Rectal smooth muscle tissue (tissue), 1 donor: Measurements from ENCODE around the gene SUGCT.

Source experiments
- H3K27ac ChIP-seq: one replicate; pipeline ENCODE4 v1.7.0; 2013; ENCODE audit warnings: low read depth, low read length, inconsistent platforms
- H3K27me3 ChIP-seq: one replicate; pipeline ENCODE4 v1.7.0; 2013; ENCODE audit warnings: low read length; ENCODE audit not compliant: control insufficient read depth, insufficient read depth
- H3K36me3 ChIP-seq: one replicate; pipeline ENCODE4 v1.7.0; 2013; ENCODE audit warnings: low read length; ENCODE audit not compliant: control insufficient read depth, insufficient read depth
- H3K4me1 ChIP-seq: one replicate; pipeline ENCODE4 v1.7.0; 2013; ENCODE audit warnings: low read length; ENCODE audit not compliant: control insufficient read depth, insufficient read depth
- H3K4me3 ChIP-seq: one replicate; pipeline ENCODE4 v1.7.0; 2013; ENCODE audit warnings: low read length
- H3K9ac ChIP-seq: one replicate; pipeline ENCODE4 v1.7.0; 2013; ENCODE audit warnings: low read length

SUGCT gene

DNA sequence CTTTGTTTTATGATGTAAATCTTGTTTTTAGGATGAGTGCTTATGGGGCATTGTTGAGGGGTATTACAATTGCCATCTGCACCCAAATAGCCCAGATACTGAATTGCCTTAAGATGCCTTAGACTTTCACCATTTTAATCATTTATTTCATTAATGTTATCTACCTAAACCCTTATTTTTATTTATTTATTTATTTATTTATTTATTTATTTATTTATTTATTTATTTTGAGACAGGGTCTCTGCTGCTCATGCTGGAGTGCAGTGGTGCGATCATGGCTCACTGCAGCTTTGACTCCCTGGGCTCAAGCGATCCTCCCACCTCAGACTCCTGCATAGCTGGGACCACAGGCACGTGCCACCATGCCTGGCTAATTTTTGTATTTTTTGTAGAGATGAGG, 560.2 kb downstream of the SUGCT start:
- no peaks in the 10 kb centered on the region for H3K4me1 ChIP-seq
- no peaks in the 10 kb centered on the region for H3K27me3 ChIP-seq
- H3K27ac ChIP-seq = no peak overlapping the region
- H3K36me3 ChIP-seq = no peaks in the 10 kb centered on the region
- no peak overlapping the region for H3K4me3 ChIP-seq
- H3K9ac ChIP-seq = no peak overlapping the region

DNA sequence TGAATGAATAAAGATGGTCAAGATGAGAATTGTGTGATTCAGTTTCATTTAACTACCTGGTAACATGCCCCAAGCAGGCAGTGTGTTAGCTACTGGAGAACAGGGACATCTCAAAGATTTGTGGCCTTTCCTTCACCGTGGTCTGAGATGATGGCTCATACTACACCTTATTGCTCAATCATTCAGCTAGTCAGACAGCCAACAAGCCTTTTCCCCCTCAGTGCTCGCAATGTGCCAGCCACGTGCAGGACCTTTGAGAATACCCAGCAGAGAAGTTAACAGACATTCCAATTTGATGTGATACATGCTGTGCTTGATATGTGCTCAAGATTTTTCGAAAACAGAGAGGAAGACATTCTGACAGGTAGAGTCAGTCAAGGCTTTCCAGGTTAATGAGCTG, 562.8 kb downstream of the SUGCT start:
- H3K36me3 ChIP-seq = no peaks in the 10 kb centered on the region
- no peaks in the 10 kb centered on the region for H3K27me3 ChIP-seq
- no peak overlapping the region for H3K9ac ChIP-seq
- no peak overlapping the region for H3K4me3 ChIP-seq
- no peaks in the 10 kb centered on the region for H3K4me1 ChIP-seq
- H3K27ac ChIP-seq = no peak overlapping the region

DNA sequence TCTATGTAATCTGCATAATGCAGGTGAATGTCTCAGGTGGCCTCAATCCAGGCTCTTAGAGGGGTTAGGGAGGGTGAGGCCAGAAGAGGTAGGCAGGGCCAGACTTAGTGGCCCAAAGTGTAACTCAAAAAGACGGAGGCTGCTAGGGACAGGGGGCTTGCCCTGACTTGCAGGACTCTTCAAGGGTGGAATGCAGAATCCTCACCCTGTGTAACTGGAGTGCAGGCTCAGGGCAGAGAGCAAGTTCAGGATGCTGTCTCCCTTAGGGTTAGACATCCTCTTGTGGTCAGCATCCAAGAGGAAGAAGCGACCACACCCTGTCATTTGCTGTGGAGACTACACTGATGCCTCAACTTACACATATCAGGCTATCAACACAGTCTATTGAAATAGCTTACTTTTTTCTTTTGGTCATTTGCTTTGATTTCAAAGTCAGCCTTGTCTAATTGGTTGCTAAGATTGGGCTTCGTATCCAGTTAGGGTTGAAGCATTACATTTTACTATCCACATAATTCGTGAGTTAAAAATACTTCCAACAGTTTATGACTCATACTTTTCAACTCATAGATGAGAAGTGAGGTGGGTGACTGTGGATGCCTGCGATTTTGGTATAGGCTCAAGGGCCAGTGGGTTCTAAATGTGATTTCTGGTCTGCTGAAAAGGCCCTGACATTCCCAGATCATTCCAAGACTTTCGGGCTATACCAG, 563.6 kb downstream of the SUGCT start:
- Histone ChIP-seq H3K27ac (no peak overlapping the region), H3K9ac (no peak overlapping the region), H3K36me3 (no peaks in the 10 kb centered on the region), H3K4me1 (no peaks in the 10 kb centered on the region), H3K27me3 (no peaks in the 10 kb centered on the region), H3K4me3 (no peak overlapping the region)

DNA sequence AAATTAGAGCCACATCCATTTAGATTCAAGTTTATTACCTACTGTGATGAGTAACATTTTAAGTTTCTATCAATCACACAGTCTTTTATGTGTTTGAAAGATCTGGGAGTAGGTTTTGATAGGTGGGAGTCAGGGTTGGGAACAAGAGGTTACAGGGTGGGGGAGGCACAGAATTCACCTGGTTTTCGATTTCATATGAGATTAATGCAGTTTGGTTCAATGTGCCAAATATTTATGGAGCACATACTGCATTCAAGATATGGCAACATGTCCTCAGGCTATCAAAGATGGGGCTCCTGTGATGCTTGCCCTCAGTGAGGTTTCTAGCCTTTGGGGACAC, 564.1 kb downstream of the SUGCT start:
- Histone ChIP-seq H3K27ac (no peak overlapping the region), H3K9ac (no peak overlapping the region), H3K4me1 (no peaks in the 10 kb centered on the region), H3K4me3 (no peak overlapping the region), H3K36me3 (no peaks in the 10 kb centered on the region), H3K27me3 (no peaks in the 10 kb centered on the region)

DNA sequence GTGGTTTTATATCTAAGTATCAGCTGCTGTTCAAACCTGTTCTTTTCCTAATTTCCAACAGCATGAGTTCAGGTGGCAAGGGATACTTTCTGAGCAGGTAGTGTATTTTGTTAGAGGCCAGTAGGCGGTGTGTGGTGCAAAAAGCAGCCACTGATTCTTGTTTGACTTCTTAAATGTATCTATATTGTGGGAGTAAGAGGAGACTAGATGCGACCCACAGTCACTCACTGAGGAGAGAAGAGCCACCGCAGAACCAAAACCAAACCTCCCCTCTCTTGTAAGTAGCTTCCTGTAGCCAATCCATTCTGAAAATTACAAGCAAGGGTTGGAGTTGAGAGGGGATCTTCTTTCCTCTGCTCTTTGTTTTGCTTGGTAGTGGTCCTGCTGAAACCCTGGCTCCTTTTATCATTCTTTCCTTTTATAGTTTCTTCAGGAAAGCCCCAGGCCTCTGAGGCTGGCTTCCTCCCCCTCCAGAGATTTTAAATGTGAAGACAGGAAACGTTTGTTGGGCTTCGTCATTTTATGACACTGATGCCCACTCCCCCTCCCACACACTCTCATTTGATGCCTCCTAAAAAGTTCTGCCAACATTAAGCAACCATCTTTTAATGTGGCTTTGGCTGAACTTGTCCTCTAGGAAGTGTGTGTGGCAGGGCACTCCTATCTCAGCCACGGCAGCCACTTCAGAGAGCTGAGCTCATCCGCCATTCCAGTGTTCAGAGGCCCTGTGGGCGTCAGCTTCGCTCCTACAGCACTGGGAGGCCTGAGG, 566.0 kb downstream of the SUGCT start:
- H3K9ac ChIP-seq = no peak overlapping the region
- no peaks in the 10 kb centered on the region for H3K27me3 ChIP-seq
- H3K36me3 ChIP-seq = no peaks in the 10 kb centered on the region
- H3K27ac ChIP-seq = no peak overlapping the region
- H3K4me3 ChIP-seq = no peak overlapping the region
- H3K4me1 ChIP-seq = no peaks in the 10 kb centered on the region

DNA sequence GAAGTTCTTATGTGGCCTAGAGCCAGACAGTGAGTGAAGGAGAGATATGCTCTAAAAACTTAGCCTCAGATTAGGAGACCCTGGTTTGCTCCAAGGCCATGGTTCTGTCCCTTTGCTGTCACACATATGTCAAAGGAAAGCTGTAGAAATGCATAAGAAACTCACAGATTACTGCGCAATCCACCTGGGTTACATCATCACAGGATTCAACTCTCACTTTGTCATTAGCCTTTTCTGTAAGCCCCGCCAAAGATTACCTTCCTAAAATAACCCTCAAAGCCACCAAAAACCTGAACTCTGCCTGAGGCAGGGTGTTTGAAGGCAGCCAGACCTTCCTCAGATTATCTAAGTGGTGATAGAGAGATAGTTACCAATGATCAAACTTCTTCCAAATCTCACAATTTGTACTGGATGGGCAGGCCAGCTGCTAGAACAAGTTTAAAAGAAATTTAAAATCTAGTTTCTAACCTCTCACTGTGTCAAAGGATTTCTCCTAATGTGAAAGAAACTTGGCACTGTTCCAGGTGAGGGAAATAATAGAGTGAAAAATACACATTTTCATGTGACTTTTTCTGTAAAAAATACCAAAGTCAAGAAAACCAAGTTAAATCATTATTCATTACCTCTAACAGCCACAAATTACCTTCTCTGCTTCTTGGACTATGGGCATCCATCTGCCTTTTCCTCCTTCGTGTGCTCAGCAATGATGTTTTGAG, 567.2 kb downstream of the SUGCT start:
- no peak overlapping the region for H3K27ac ChIP-seq

DNA sequence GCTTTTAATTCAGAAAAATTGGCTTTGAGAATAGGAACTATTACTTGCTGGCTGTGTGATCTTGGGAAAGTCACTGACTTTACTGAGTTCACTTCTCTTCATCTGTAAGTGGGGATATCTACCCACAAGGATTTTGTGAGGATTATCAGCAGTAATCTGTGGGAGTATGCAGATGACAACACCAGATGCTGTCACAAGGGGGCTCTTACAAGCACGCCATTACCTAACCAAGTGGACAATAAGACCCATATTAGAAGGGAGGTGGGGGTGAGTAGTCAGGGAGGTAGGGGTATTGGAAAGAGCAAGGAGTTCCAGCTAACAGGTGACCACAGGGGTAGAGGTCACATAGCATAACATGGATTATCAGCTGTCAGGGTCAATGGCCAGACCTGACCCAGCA, 569.4 kb downstream of the SUGCT start:
- no peaks in the 10 kb centered on the region for H3K36me3 ChIP-seq
- H3K4me3 ChIP-seq = no peak overlapping the region
- no peaks in the 10 kb centered on the region for H3K4me1 ChIP-seq
- no peaks in the 10 kb centered on the region for H3K27me3 ChIP-seq
- no peak overlapping the region for H3K9ac ChIP-seq
- H3K27ac ChIP-seq = no peak overlapping the region

More for the DNA sequence above, 567.2 kb downstream of the SUGCT start:
- Histone ChIP-seq H3K36me3 (no peaks in the 10 kb centered on the region), H3K27me3 (no peaks in the 10 kb centered on the region), H3K9ac (no peak overlapping the region), H3K4me1 (no peaks in the 10 kb centered on the region), H3K4me3 (no peak overlapping the region)

DNA sequence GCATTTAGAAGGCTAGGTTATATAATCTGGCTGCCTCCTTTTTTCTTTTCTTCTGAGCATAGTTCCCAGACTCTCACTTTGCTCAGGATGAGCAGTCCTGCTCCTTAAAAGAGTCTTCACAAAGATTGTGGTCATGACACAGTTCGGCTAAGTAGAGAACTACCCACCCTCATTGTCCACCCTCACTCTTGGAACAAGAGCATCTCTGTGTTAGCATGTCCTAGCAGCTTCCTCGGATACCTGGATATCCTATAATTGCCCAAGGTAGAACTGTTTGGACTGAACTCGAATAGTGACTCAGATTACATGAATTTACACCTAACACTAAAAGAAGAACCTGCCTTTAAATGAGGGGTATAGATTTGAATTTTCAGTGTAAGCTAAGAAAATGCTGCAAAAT, 572.0 kb downstream of the SUGCT start:
- no peaks in the 10 kb centered on the region for H3K36me3 ChIP-seq
- H3K27me3 ChIP-seq = no peaks in the 10 kb centered on the region
- no peaks in the 10 kb centered on the region for H3K4me1 ChIP-seq
- no peak overlapping the region for H3K9ac ChIP-seq
- H3K27ac ChIP-seq = no peak overlapping the region
- no peak overlapping the region for H3K4me3 ChIP-seq

DNA sequence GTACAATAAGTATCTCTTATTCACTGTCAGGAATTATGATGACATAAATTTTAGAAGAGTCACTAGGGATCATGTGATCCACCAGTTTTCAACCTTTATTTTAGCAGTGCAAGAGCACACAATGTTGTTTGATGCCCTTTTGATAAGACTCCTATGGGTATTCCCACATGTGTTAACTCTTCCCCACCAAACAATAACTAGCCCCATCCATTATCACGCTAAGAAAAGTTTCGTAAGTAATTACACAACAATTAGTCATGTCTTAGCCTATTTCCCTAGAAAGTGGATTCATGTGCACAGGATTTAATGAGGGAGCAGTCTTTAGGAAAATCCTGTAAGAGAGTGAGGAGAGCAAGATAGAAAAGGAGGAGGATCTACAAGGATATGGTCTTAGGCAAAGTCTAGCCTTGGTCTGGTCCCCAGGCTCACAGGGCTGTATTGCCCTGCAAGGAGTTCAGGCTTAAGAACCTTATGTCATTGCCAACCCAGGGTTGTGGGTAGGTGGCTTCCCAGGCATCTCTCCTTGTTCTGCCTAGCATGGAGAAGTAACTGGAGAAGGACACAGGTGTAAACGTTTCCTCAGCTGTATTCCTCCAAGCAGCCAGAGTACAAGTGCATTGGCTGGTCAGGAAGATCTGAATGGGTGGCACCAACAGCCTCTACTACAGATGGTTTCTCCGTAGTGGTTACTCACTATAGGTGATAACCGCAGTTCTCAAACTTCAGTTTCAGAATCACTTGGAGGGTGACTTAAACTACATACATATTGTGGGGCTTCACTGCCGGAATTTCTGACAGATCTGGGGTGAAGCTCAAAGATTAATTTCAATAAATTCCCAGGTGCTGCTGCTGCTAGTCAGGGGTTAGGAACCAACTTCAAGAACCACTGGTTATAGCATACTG, 574.5 kb downstream of the SUGCT start:
- H3K9ac ChIP-seq = no peak overlapping the region
- no peak overlapping the region for H3K27ac ChIP-seq
- no peaks in the 10 kb centered on the region for H3K4me1 ChIP-seq
- no peak overlapping the region for H3K4me3 ChIP-seq
- no peaks in the 10 kb centered on the region for H3K27me3 ChIP-seq
- H3K36me3 ChIP-seq = no peaks in the 10 kb centered on the region

DNA sequence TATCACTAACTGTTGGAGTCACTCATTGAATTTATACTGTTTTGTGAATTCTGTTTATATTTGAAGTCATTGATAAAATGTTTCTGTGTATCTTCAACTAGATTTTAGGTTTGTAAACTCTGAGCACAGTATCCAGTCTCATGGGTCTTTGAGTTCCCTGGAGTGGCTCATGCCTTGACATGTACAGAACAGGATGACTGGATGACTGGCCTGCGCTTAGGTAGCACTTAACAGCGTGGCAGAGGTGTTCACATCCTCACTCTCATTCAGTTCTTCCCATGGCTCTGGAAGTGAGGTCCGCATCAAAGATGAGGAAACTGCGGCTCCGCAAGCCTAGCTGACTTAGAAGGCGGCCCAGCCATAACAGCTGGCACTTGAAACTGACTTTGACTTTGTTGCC, 576.9 kb downstream of the SUGCT start:
- no peak overlapping the region for H3K4me3 ChIP-seq
- no peaks in the 10 kb centered on the region for H3K36me3 ChIP-seq
- H3K9ac ChIP-seq = no peak overlapping the region
- H3K4me1 ChIP-seq = no peaks in the 10 kb centered on the region
- H3K27ac ChIP-seq = no peak overlapping the region
- H3K27me3 ChIP-seq = no peaks in the 10 kb centered on the region

DNA sequence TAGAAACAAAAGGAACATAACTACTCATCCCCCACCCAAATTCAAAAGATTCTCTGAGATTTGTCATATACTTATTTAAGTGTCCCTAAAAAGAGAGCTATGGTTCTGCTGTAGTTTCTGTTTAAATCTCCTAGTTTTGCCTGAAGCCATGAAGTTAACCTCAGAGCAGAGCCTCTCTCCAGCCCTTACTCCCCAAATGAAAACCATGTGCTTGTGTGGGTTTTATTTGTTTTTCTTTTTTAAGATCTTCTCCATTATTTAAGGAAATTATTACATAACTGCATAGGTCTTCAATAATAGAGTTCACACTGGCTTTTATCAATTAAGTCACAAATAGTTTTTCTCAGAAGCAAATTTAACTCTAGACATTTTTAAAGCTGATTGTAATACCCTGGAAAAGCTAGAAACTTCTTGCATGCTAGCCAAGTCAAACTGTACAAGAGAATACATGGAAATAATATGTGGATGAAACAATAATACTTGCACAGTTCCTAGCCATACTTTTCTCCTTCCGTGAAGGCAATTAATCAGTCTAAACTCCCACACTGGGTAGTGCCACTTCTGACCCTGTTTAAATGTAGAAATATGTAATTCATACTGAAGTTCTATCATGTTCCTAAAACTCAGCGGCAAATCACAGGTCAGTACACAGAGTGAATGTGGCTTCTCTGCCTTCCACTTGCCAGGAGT, 579.7 kb downstream of the SUGCT start:
- H3K27ac ChIP-seq = no peak overlapping the region
- no peaks in the 10 kb centered on the region for H3K36me3 ChIP-seq
- no peak overlapping the region for H3K4me3 ChIP-seq
- no peaks in the 10 kb centered on the region for H3K4me1 ChIP-seq
- no peak overlapping the region for H3K9ac ChIP-seq
- H3K27me3 ChIP-seq = no peaks in the 10 kb centered on the region
